ENCODE measurements around the gene ASIC5.
"Not testable (repeated sequence)": the region's sequence is repeated elsewhere in the genome, so short reads cannot be mapped to it uniquely, and the experiment has no call there.

ASIC5 gene

GRCh38 chr4:155799116-155799793 lies 66.8 kb downstream of the ASIC5 start:
- TF ChIP-seq CTCF (IDR thresholded peaks at IDR 0.05; ENCODE audit: insufficient read depth, low read depth, low read length, missing control alignments) = no peak
- H3K4me3 ChIP-seq (ENCODE audit: low read depth, low read length) = no peak overlapping the region
- no peak for DNase-seq (ENCODE audit: low read depth)

GRCh38 chr4:155797581-155797980 lies 68.5 kb downstream of the ASIC5 start:
- DNase-seq (ENCODE audit: low read depth); H3K4me3 ChIP-seq (ENCODE audit: low read depth, low read length): not testable (repeated sequence)

DNA sequence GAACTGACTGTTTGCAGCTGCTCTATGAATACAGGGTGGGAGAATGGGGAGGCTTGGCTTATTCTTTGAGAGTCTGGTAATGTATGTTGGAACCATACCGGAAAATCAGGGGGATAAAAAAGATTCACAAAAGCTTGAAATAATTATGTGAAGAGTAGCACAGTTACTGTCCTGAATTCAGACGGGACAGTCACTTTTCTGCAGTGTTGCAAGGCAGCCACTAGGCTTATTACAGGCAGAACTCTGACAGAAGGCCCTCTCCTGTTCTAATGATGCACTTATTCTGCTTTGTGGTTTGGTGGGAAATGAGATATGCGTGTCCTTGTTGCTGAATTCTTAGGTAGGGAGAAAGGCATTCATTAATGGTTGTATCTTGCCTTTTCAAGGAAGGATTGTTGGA lies 70.1 kb downstream of the ASIC5 start:
- H3K4me3 ChIP-seq (ENCODE audit: low read depth, low read length) = no peak overlapping the region
- TF ChIP-seq CTCF (IDR thresholded peaks at IDR 0.05; ENCODE audit: insufficient read depth, low read depth, low read length, missing control alignments) = peak; percentile 49
- DNase-seq (ENCODE audit: low read depth) = peak; percentile 46

DNA sequence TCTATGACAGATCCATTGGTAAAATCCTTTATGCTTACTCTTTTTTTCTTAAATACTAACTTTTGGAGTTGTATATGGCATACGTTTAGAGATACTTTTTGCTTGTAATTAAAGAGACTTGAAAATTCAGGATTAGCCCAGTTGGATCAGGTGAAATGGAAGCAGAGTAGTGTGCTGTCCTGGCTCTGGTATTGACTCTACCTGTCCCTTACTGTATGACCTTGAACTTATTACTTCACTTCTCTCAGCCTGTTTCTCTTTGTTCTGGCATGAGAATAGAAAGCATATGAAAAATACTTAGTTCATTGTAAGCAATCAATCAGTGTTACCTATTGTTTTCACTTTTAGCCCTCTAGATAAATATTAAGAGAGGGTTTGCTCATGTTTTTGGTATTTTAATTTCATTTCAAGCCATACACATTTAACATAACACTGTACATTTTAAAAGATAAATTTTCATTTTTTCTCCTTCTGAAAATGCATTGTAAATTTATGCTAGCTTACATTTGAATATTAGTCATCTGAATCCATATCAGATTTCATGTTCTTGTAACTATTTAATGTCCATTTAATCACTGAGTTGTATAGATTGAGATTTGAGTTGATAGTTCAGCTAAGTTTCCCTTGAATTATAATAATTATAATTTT lies 71.4 kb downstream of the ASIC5 start:
- no peak overlapping the region for H3K4me3 ChIP-seq (ENCODE audit: low read depth, low read length)
- no peak for TF ChIP-seq CTCF (IDR thresholded peaks at IDR 0.05; ENCODE audit: insufficient read depth, low read depth, low read length, missing control alignments)
- no peak for DNase-seq (ENCODE audit: low read depth)

DNA sequence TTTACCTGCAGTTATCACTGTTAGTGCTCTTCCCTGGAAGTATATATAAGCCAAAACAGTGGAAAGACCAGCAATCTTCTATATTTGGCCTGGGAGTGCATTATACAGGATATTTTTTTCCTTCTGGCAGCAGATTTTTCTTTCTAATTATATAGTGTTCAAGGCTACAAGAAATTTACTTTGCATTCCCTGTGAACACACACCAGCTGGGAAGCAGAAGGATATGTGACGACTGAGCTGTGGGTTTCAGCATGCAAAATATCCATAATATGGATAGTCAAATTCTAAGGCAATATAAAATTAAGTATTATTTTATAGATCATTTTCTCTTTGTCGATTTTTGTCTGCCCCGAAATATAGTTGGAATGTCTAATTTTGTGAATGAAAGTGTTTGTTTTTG lies 76.1 kb downstream of the ASIC5 start:
- H3K4me3 ChIP-seq (ENCODE audit: low read depth, low read length) = no peak overlapping the region
- no peak for DNase-seq (ENCODE audit: low read depth)
- no peak for TF ChIP-seq CTCF (IDR thresholded peaks at IDR 0.05; ENCODE audit: insufficient read depth, low read depth, low read length, missing control alignments)

GRCh38 chr4:155789391-155789790 lies 76.7 kb downstream of the ASIC5 start:
- DNase-seq (ENCODE audit: low read depth) = peak; percentile 52
- H3K4me3 ChIP-seq (ENCODE audit: low read depth, low read length) = peak overlapping the region; percentile 7
- TF ChIP-seq CTCF (IDR thresholded peaks at IDR 0.05; ENCODE audit: insufficient read depth, low read depth, low read length, missing control alignments) = no peak

GRCh38 chr4:155787113-155787710 lies 78.9 kb downstream of the ASIC5 start:
- H3K4me3 ChIP-seq (ENCODE audit: low read depth, low read length) = no peak overlapping the region
- peak; percentile 79 for DNase-seq (ENCODE audit: low read depth)
- peak; percentile 90 for TF ChIP-seq CTCF (IDR thresholded peaks at IDR 0.05; ENCODE audit: insufficient read depth, low read depth, low read length, missing control alignments)
